ENCODE results near the gene VDAC1. TPM values are rescaled to one million over a fixed set of nuclear protein-coding genes. Genes with fewer than 3 reads are reported as not detected.

The VDAC1 gene
- total RNA-seq, 2 experiments from 2014 or later, result 157 to 247 TPM

GRCh38 chr5:133935667-133935940 is 69.2 kb downstream of the VDAC1 start:
- no peaks in the 10 kb centered on the region for H3K9me2 ChIP-seq (ENCODE audit: insufficient read depth, low read length)
- no peaks in the 10 kb centered on the region for H4K20me1 ChIP-seq (ENCODE audit: insufficient read depth, low read length)
- peak overlapping the region; percentile 44 for H3K4me3 ChIP-seq (ENCODE audit: low read depth, low read length, poor library complexity, severe bottlenecking)
- no peaks in the 10 kb centered on the region for H3K79me2 ChIP-seq (ENCODE audit: insufficient read depth, low read depth, low read length)
- TF ChIP-seq CTCF (conservative IDR thresholded peaks at IDR 0.05; ENCODE audit: low read length), result no peak
- no peak for TF ChIP-seq EZH2phosphoT487 (IDR thresholded peaks at IDR 0.05; ENCODE audit: borderline replicate concordance, low read depth, low read length)
- H3K4me2 ChIP-seq (ENCODE audit: low read length), result peak overlapping the region; percentile 65
- H3K36me3 ChIP-seq (ENCODE audit: insufficient read depth, low read length), result no peaks in the 10 kb centered on the region
- no peak overlapping the region for H2AFZ ChIP-seq (ENCODE audit: low read length)
- no TSS peak for BruUV-seq (replicated peaks)
- ChIA-PET CTCF (ENCODE audit: unreplicated experiment) (interaction anchor here (0.5 to 1.9 kb wide), 3 partner anchors 11 to 833 kb away, joined by 4 to 9 read pairs (median 4); no protein-coding TSS in a partner anchor), POLR2A (interaction anchor here (0.6 to 2.0 kb wide), 7 partner anchors 9 to 973 kb away, joined by 3 to 20 read pairs (median 6); no protein-coding TSS in a partner anchor)
- intact Hi-C loops (cut with micrococcal nuclease; ENCODE audit: unreplicated experiment), result loop anchor here (5.0 to 10.0 kb wide), 2 partner anchors 828 to 1441 kb away; partner anchors contain the start of gene IRF1
- DNase-seq (ENCODE audit: low spot score), result no peak
- H3K27ac ChIP-seq (ENCODE audit: low read depth, low read length, poor library complexity, severe bottlenecking), result peak overlapping the region; percentile 98
- peaks cover 100% of the 10 kb centered on the region for H3K4me1 ChIP-seq (ENCODE audit: insufficient read depth, low read length, poor library complexity, severe bottlenecking)
- no peaks in the 10 kb centered on the region; the same call in 1 of the 2 replicates for H3K9me3 ChIP-seq (ENCODE audit: low read length)

GRCh38 chr5:133934822-133935666 is 69.7 kb downstream of the VDAC1 start:
- Histone ChIP-seq H3K36me3 (ENCODE audit: insufficient read depth, low read length) (no peaks in the 10 kb centered on the region), H3K4me1 (ENCODE audit: insufficient read depth, low read length, poor library complexity, severe bottlenecking) (peaks cover 100% of the 10 kb centered on the region), H4K20me1 (ENCODE audit: insufficient read depth, low read length) (no peaks in the 10 kb centered on the region), H3K27ac (ENCODE audit: low read depth, low read length, poor library complexity, severe bottlenecking) (peak overlapping the region; percentile 98), H3K4me2 (ENCODE audit: low read length) (peak overlapping the region; percentile 65), H2AFZ (ENCODE audit: low read length) (peak overlapping the region; percentile 48; the same call in 1 of the 2 replicates), H3K9me3 (ENCODE audit: low read length) (no peaks in the 10 kb centered on the region; the same call in 1 of the 2 replicates), H3K9me2 (ENCODE audit: insufficient read depth, low read length) (no peaks in the 10 kb centered on the region), H3K79me2 (ENCODE audit: insufficient read depth, low read depth, low read length) (no peaks in the 10 kb centered on the region), H3K4me3 (ENCODE audit: low read depth, low read length, poor library complexity, severe bottlenecking) (peak overlapping the region; percentile 44)
- TF ChIP-seq CTCF (conservative IDR thresholded peaks at IDR 0.05; ENCODE audit: low read length), result no peak
- TF ChIP-seq EZH2phosphoT487 (IDR thresholded peaks at IDR 0.05; ENCODE audit: borderline replicate concordance, low read depth, low read length), result no peak
- POLR2A ChIA-PET, result interaction anchor here (0.6 to 2.0 kb wide), 10 partner anchors 9 to 972 kb away, joined by 3 to 20 read pairs (median 4); no protein-coding TSS in a partner anchor
- intact Hi-C loops (cut with micrococcal nuclease; ENCODE audit: unreplicated experiment), result loop anchor here (5.0 to 10.0 kb wide), 2 partner anchors 828 to 1440 kb away; partner anchors contain the start of gene IRF1
- no TSS peak for BruUV-seq (replicated peaks)
- DNase-seq (ENCODE audit: low spot score), result peak; percentile 96
- CTCF ChIA-PET (ENCODE audit: unreplicated experiment), result interaction anchor here (0.5 to 1.9 kb wide), 4 partner anchors 11 to 832 kb away, joined by 4 to 9 read pairs (median 5); no protein-coding TSS in a partner anchor

All from OCI-LY7 (cell line).